Liver (tissue), 3 donors: ENCODE measurements around the gene PTPRN2.

ENCODE experiments used
- HNF4G ChIP-seq: IDR thresholded peaks from 2 replicates; pipeline ENCODE4 v1.6.1; 2016; ENCODE audit warnings: antibody characterized with exemption
- JUND ChIP-seq, 2 donors: IDR thresholded peaks; 2 replicates each; pipeline ENCODE4 v1.6.1; 2016; ENCODE audit warnings: antibody characterized with exemption in 2 of 2
- MAX ChIP-seq: IDR thresholded peaks from 2 replicates; pipeline ENCODE4 v1.6.1; 2016; ENCODE audit warnings: antibody characterized with exemption
- NR2F2 ChIP-seq: IDR thresholded peaks from 2 replicates; pipeline ENCODE4 v1.6.1; 2016; ENCODE audit warnings: antibody characterized with exemption
- RAD21 ChIP-seq, 2 donors: IDR thresholded peaks; 2 replicates each; pipeline ENCODE4 v1.6.1; 2016; ENCODE audit warnings: antibody characterized with exemption in 2 of 2, mild to moderate bottlenecking in 2 of 2
- TAF1 ChIP-seq: conservative IDR thresholded peaks from 2 replicates; pipeline ENCODE4 v1.6.1; 2016; ENCODE audit warnings: antibody characterized with exemption, mild to moderate bottlenecking
- YY1 ChIP-seq: IDR thresholded peaks from 2 replicates; pipeline ENCODE4 v1.6.1; 2016; ENCODE audit warnings: antibody characterized with exemption, mild to moderate bottlenecking
- ZBTB33 ChIP-seq: IDR thresholded peaks from 2 replicates; pipeline ENCODE4 v1.6.1; 2016; ENCODE audit warnings: antibody characterized with exemption
- TF ChIP-seq, protein P1 (sequence below): fragments of 150-350 bp; IDR thresholded peaks from 2 replicates; pipeline ENCODE4 v1.5.1; 2017; ENCODE audit warnings: improper control_type of control experiment, low read depth, low read length; ENCODE audit not compliant: missing input control
- TF ChIP-seq, protein P2 (sequence below): IDR thresholded peaks from 2 replicates; pipeline ENCODE4 v1.6.1; 2016; ENCODE audit warnings: antibody characterized with exemption
- TF ChIP-seq, protein P3 (sequence below): IDR thresholded peaks from 2 replicates; pipeline ENCODE4 v1.6.1; 2016; ENCODE audit warnings: antibody characterized with exemption, mild to moderate bottlenecking
- donor health status: healthy.
- donor health status: healthy.

- TF ChIP-seq, protein P1, sequence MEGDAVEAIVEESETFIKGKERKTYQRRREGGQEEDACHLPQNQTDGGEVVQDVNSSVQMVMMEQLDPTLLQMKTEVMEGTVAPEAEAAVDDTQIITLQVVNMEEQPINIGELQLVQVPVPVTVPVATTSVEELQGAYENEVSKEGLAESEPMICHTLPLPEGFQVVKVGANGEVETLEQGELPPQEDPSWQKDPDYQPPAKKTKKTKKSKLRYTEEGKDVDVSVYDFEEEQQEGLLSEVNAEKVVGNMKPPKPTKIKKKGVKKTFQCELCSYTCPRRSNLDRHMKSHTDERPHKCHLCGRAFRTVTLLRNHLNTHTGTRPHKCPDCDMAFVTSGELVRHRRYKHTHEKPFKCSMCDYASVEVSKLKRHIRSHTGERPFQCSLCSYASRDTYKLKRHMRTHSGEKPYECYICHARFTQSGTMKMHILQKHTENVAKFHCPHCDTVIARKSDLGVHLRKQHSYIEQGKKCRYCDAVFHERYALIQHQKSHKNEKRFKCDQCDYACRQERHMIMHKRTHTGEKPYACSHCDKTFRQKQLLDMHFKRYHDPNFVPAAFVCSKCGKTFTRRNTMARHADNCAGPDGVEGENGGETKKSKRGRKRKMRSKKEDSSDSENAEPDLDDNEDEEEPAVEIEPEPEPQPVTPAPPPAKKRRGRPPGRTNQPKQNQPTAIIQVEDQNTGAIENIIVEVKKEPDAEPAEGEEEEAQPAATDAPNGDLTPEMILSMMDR: no peak
- TF ChIP-seq TAF1 (no peak), HNF4G (no peak), MAX (no peak), ZBTB33 (no peak), RAD21 (IDR thresholded peaks at IDR 0.05) (no peak), YY1 (no peak), NR2F2 (no peak), JUND (IDR thresholded peaks at IDR 0.05) (no peak)
- TF ChIP-seq, protein P2, sequence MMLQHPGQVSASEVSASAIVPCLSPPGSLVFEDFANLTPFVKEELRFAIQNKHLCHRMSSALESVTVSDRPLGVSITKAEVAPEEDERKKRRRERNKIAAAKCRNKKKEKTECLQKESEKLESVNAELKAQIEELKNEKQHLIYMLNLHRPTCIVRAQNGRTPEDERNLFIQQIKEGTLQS: no peak
- TF ChIP-seq, protein P3, sequence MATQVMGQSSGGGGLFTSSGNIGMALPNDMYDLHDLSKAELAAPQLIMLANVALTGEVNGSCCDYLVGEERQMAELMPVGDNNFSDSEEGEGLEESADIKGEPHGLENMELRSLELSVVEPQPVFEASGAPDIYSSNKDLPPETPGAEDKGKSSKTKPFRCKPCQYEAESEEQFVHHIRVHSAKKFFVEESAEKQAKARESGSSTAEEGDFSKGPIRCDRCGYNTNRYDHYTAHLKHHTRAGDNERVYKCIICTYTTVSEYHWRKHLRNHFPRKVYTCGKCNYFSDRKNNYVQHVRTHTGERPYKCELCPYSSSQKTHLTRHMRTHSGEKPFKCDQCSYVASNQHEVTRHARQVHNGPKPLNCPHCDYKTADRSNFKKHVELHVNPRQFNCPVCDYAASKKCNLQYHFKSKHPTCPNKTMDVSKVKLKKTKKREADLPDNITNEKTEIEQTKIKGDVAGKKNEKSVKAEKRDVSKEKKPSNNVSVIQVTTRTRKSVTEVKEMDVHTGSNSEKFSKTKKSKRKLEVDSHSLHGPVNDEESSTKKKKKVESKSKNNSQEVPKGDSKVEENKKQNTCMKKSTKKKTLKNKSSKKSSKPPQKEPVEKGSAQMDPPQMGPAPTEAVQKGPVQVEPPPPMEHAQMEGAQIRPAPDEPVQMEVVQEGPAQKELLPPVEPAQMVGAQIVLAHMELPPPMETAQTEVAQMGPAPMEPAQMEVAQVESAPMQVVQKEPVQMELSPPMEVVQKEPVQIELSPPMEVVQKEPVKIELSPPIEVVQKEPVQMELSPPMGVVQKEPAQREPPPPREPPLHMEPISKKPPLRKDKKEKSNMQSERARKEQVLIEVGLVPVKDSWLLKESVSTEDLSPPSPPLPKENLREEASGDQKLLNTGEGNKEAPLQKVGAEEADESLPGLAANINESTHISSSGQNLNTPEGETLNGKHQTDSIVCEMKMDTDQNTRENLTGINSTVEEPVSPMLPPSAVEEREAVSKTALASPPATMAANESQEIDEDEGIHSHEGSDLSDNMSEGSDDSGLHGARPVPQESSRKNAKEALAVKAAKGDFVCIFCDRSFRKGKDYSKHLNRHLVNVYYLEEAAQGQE: no peak
These were observed 112.0 kb downstream of the PTPRN2 start for GRCh38 chr7:158475679-158476052.
